Effector memory CD8-positive, alpha-beta T cell (primary cell): ENCODE measurements around the gene SUGCT.

Experiments
- ATAC-seq: fragments of 150-1000 bp; cut with Tn5 transposase; replicated peaks from 2 replicates; pipeline ENCODE4 v1.10.0; 2021; ENCODE audit warnings: mild to moderate bottlenecking, moderate library complexity
- DNase-seq, 3 experiments: peaks; one replicate each; pipeline ENCODE4 v3.0.0; 2021
- H3K27ac Mint-ChIP-seq, 2 donors: one replicate each; pipeline ENCODE4 v1.8.0; 2022; ENCODE audit warnings: mild to moderate bottlenecking in 2 of 2, mixed read lengths in 2 of 2, moderate library complexity in 2 of 2
- H3K27me3 Mint-ChIP-seq, 2 donors: one replicate each; pipeline ENCODE4 v1.8.0; 2022; ENCODE audit warnings: mixed read lengths in 2 of 2
- H3K36me3 Mint-ChIP-seq: one replicate; pipeline ENCODE4 v1.8.0; 2022; ENCODE audit warnings: mild to moderate bottlenecking, moderate library complexity, mixed read lengths; ENCODE audit not compliant: insufficient read depth
- H3K4me1 Mint-ChIP-seq, 2 donors: one replicate each; pipeline ENCODE4 v1.8.0; 2022; ENCODE audit warnings: low read depth in 2 of 2, mixed read lengths in 2 of 2
- H3K4me3 Mint-ChIP-seq, 2 donors: one replicate each; pipeline ENCODE4 v1.8.0; 2022; ENCODE audit warnings: mild to moderate bottlenecking in 2 of 2, mixed read lengths in 2 of 2, moderate library complexity in 2 of 2
- H3K9me3 Mint-ChIP-seq, 2 donors: one replicate each; pipeline ENCODE4 v1.8.0; 2022; ENCODE audit warnings: mixed read lengths in 2 of 2

The SUGCT gene

DNA sequence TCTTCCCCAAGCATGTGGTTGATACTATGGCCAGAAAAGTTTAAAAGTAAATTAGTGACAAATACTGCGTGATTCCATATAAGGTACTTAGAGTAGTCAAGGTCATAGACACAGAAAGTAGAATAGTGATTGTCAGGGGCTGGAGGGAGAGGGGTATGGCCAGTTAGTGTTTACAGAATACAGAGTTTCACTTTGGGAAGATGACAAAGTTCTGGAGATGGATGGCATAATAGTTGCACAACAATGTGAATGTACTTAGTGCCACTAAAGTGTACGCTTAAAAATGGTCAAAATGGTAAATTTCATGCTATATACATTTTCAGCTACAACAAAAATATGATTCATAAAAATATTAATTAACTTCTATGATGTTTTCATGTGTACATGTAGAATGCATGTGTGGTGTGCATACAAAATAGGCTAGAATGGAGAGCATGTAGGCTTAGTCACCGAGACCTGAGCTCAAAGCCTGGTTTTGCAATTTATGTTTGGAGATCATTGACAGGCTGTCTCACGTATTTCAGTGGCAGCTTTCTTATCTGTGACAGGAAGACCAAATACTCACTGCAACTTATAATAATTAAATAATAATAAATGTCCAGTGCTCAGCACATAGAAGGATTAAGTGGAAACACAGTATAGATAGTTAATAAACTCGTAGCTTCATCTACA, 625.6 kb downstream of the SUGCT start:
- H3K4me3 Mint-ChIP-seq, result no peak overlapping the region
- H3K27ac Mint-ChIP-seq, result no peak overlapping the region
- peaks cover 1 to 5% of the 10 kb centered on the region in 2 donors for H3K9me3 Mint-ChIP-seq
- ATAC-seq (no peak), DNase-seq (no peak)
- no peaks in the 10 kb centered on the region for H3K4me1 Mint-ChIP-seq
- no peaks in the 10 kb centered on the region for H3K27me3 Mint-ChIP-seq
- H3K36me3 Mint-ChIP-seq, result no peaks in the 10 kb centered on the region

DNA sequence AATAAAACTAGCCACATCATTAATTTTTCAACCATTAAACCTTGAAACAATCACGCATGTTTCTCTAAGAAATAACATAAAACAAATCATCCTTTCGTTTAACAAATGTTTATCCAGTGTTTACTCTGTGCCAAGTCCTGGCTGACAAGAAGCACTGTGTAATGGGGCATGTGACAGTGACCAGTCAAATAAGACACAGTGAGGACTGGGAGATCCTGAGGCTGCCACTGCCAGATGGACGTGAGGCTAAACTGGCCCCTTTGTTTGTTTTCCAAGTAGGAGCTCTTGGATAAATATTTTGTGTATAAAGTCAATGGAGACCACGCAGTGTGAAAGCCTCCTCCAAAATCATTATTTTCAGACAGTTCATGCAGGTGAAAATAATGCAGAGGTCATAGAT, 626.2 kb downstream of the SUGCT start:
- Mint-ChIP-seq H3K27ac (no peak overlapping the region), H3K36me3 (no peaks in the 10 kb centered on the region), H3K27me3 (no peaks in the 10 kb centered on the region), H3K9me3 (peaks cover 0 to 5% of the 10 kb centered on the region in 2 donors), H3K4me1 (no peaks in the 10 kb centered on the region), H3K4me3 (no peak overlapping the region)
- no peak for ATAC-seq
- no peak for DNase-seq

DNA sequence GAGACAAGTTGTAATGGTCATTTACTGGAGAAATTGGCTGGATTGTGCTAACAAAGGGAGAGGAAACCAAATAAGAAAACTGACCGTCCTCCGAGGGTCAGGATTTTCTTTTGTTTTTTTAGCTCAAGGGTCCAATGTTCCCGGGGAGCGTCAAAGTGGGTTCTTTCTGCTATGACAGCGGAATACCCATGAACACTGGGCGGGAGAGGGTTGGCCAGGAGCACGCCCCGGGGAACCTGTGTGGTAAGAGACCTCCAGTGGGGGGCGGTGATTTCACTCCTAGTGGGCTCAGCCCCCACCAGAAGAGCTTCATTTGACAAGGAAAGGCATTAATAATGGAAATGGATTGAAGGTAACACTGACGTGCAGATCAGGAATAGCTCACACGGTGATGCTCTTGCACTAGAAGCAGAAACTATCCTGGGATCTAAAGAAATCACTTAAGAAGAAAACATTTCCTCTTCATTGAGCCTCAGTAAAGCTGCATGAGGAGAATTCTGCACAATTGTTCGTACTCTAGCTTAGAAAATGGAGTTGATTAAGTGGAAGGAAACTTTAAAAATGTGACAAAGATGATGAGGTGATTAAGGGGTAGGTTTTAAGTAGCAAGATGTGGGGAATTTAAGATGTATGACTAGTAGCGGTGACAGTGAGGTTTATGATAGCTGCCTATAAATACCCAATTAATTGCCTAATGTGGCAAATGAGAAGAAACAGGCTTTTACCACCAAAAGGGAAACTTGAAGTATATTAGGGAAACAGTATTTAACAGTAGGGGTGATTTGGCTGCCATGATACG, 627.2 kb downstream of the SUGCT start:
- Mint-ChIP-seq H3K27ac (no peak overlapping the region), H3K27me3 (no peaks in the 10 kb centered on the region), H3K36me3 (no peaks in the 10 kb centered on the region), H3K4me1 (no peaks in the 10 kb centered on the region), H3K9me3 (peaks cover 1 to 5% of the 10 kb centered on the region in 2 donors), H3K4me3 (no peak overlapping the region)
- DNase-seq, result no peak
- no peak for ATAC-seq

DNA sequence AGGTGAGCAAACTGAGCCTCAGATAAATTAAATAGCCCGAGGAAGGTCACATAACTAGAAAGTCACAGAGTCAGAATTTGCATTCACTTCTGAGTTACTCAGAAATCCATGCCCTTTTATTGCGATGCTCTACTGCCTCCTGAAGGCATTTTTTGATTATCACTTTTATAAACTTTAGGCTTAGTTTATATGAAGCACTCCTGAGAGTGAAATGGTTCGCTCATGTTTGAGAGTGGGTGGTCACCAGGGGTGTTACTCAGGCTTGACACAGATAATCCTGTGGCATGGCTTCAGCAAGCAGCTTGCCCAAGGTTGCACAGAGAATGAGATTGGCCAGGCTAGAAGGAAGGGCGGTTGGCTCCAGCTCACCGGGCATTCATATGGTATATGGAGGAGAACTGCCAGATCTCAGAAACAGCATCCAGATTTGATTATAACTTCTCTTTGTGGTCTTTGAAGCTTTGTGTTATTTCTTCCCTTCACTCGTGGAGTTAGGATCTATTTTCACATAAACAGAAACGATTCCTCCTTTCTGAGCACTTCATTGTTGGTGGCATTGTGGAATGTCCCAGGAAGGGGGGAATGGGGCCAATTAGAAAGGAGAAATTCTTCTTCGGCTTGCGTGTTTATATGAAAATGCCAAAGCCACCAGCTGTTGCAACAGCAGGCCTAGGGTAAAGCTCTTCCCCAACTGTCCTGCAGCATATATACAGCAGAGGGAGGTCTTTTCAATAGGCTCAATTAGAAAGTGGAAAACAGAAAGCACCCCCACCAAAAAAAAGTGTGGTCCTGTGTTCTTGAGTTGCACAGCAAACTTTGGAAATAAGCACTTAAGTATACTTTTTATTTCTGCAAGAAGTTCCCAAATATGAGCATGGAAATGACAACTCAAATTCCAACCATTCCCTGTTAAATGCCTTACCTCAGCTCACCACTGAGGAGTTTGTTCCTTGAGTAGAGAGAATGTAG, 628.8 kb downstream of the SUGCT start:
- no peak overlapping the region for H3K4me3 Mint-ChIP-seq
- H3K27ac Mint-ChIP-seq, result no peak overlapping the region
- H3K27me3 Mint-ChIP-seq, result no peaks in the 10 kb centered on the region
- H3K4me1 Mint-ChIP-seq, result no peaks in the 10 kb centered on the region
- peaks cover 5 to 6% of the 10 kb centered on the region in 2 donors for H3K9me3 Mint-ChIP-seq
- ATAC-seq (no peak), DNase-seq (no peak)
- no peaks in the 10 kb centered on the region for H3K36me3 Mint-ChIP-seq

DNA sequence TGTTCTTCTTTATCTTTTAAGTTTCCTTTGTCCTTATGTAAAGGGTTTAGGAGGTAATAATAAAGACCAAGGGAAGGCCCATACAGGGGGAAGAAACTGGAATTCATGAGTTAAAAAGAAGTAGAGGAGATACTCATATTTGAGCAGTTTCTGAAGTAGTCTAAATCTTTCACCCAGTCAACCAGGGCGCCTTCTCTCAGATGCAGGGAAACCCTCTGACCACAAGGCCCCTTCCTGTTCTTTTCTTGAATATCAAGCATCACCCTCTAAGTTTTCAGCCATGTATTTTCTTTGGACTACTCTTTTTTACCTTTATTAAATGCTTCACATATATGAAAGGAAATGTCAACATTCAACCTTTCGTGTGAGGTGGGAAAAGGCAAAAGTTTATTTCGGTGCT, 630.8 kb downstream of the SUGCT start:
- Mint-ChIP-seq H3K27ac (no peak overlapping the region), H3K4me1 (no peaks in the 10 kb centered on the region), H3K27me3 (no peaks in the 10 kb centered on the region), H3K9me3 (peaks cover 6 to 12% of the 10 kb centered on the region in 2 donors), H3K4me3 (no peak overlapping the region), H3K36me3 (no peaks in the 10 kb centered on the region)
- ATAC-seq (no peak), DNase-seq (no peak)

DNA sequence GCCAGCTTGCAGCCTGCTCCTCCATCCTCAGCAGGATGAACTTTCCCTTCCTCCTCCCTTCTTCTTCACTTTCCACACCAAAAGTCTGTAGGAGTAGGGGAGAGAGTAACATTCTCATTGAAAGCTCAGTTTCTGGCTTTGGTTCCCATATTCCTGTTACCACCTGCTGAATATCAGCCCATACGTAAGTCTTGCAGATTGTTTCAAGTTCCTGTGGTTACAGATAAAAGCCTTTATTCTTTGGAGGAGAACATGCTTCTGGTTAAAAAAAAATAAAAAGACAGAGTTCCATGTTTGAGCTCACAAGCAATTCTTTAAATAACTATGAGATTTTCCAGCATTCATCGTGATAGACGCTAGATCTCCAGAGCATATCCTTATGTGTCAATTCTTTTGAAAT, 637.3 kb downstream of the SUGCT start:
- no peaks in the 10 kb centered on the region for H3K36me3 Mint-ChIP-seq

DNA sequence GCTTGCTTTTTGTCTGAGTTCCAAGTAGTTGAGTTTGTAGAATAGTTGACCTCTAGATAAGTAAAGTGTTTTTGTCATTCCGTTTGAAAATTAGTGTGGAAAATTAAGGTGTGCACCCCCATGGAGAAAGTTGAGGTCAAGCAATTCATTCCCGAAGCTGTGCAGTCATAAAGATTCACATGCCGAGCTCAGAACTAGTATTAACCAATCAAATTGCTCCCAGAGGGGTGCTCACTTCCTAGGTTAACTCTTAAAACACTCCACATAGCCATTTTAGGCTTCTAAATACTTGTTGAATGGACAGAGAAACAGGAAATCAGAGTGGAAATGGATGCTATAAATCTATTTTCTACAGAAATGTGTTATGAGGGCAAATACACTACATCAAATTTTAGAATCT, 638.9 kb downstream of the SUGCT start:
- no peak overlapping the region for H3K4me3 Mint-ChIP-seq
- H3K9me3 Mint-ChIP-seq, result peaks cover 8 to 21% of the 10 kb centered on the region in 2 donors
- H3K36me3 Mint-ChIP-seq, result no peaks in the 10 kb centered on the region
- H3K27ac Mint-ChIP-seq, result no peak overlapping the region
- no peaks in the 10 kb centered on the region for H3K4me1 Mint-ChIP-seq
- no peaks in the 10 kb centered on the region for H3K27me3 Mint-ChIP-seq
- no peak for DNase-seq
- no peak for ATAC-seq

More for the DNA sequence above, 637.3 kb downstream of the SUGCT start:
- no peaks in the 10 kb centered on the region for H3K4me1 Mint-ChIP-seq
- H3K4me3 Mint-ChIP-seq, result no peak overlapping the region
- DNase-seq (no peak), ATAC-seq (no peak)
- H3K27me3 Mint-ChIP-seq, result no peaks in the 10 kb centered on the region
- peaks cover 8 to 15% of the 10 kb centered on the region in 2 donors for H3K9me3 Mint-ChIP-seq
- no peak overlapping the region for H3K27ac Mint-ChIP-seq

DNA sequence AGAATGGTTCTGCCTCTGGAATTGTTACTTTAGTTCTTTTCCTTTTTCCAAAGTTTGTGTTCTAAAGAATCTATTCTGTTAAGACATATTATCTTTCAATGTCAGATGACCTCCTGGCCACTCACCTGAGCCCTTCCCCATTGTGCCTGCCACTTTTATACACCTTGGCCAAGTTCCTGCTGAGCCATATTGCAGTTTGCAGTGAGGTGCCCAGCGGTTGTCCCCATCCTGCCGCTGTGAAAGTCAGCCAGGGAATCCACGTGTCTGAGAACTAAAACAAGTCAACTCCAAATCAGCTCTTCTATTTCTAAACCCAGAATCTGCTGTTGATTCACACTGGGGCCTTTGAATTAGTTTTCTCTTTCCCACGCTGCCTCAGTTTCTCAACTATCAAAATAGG, 641.1 kb downstream of the SUGCT start:
- Mint-ChIP-seq H3K4me1 (no peaks in the 10 kb centered on the region), H3K4me3 (no peak overlapping the region), H3K27me3 (no peaks in the 10 kb centered on the region), H3K36me3 (no peaks in the 10 kb centered on the region), H3K9me3 (peaks cover 8 to 15% of the 10 kb centered on the region in 2 donors), H3K27ac (no peak overlapping the region)
- DNase-seq, result no peak
- ATAC-seq, result no peak

DNA sequence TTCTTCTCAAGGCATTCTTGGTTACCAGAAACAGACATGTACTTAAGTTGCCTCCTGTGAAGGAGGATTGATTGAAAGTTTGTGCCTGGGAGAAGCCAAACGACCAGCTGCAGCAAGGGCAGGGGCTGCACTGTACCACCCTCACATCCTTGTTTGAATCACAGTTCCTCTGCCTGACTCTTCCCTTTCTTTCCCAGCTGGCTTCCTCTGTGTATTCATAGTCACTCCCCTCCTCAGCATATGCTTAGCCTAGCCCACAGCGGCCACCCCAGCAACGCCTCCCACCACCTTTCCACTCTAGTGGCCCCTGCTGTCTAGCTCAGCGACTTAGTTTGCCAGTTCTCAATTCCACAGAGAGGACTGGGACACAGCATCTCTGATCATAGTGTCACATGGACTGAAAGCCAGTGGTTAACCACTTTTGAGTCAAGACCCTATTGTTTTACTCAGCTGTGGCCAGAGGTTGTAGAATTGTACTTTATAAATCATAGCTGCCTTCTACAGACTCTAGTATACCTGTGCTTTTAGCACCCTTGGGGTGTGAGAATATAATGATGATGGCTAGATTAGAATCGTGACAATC, 643.0 kb downstream of the SUGCT start:
- no peak for DNase-seq
- H3K27me3 Mint-ChIP-seq, result no peaks in the 10 kb centered on the region
- no peak for ATAC-seq
- no peaks in the 10 kb centered on the region for H3K4me1 Mint-ChIP-seq
- peaks cover 8 to 15% of the 10 kb centered on the region in 2 donors for H3K9me3 Mint-ChIP-seq
- H3K4me3 Mint-ChIP-seq, result no peak overlapping the region
- no peak overlapping the region for H3K27ac Mint-ChIP-seq
- no peaks in the 10 kb centered on the region for H3K36me3 Mint-ChIP-seq

DNA sequence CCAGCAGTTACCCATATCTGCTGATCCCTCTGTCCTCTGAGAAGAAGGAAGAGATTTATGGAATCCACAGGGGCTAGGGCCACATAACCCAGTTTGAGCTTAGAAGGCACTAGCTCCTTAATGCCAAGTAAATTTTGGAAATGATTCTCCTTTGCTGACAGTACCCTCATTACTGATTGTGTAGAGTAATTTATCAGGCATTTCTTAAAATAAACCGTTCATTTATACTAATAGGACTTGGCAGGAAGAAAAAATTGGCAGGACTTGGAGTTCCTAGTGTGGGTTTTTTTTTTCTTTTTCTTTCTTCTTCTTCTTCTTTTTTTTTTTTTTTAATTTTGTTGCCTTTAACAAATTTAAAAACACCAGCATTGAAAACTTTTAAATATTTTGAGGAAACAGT, 645.7 kb downstream of the SUGCT start:
- Mint-ChIP-seq H3K4me1 (no peaks in the 10 kb centered on the region), H3K4me3 (no peak overlapping the region), H3K9me3 (peaks cover 4 to 7% of the 10 kb centered on the region in 2 donors), H3K36me3 (no peaks in the 10 kb centered on the region), H3K27ac (no peak overlapping the region), H3K27me3 (no peaks in the 10 kb centered on the region)
- ATAC-seq, result no peak
- no peak for DNase-seq

DNA sequence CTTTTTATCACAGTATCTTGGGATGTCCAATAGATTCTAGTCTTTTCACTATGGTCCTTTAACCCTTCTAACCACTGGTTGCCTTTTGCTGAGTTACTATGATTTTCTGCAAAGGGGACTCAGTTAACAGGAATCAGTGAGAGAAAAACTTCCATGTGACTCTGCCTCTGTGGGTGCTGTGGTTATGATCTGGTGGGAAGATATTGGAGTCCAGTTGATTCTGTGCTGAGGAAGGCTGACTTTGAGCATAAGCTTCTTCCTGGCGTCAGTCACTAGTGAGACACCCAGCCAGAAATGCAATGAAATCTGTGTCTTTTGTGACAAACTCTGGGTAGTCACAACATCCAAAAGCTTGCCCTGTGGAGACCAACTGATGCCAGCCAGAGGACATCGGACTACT, 648.0 kb downstream of the SUGCT start:
- H3K4me3 Mint-ChIP-seq, result no peak overlapping the region
- no peak overlapping the region for H3K27ac Mint-ChIP-seq
- DNase-seq (no peak), ATAC-seq (no peak)
- H3K4me1 Mint-ChIP-seq, result no peaks in the 10 kb centered on the region
- no peaks in the 10 kb centered on the region for H3K36me3 Mint-ChIP-seq
- no peaks in the 10 kb centered on the region for H3K27me3 Mint-ChIP-seq
- H3K9me3 Mint-ChIP-seq, result peaks cover 3 to 4% of the 10 kb centered on the region in 2 donors

DNA sequence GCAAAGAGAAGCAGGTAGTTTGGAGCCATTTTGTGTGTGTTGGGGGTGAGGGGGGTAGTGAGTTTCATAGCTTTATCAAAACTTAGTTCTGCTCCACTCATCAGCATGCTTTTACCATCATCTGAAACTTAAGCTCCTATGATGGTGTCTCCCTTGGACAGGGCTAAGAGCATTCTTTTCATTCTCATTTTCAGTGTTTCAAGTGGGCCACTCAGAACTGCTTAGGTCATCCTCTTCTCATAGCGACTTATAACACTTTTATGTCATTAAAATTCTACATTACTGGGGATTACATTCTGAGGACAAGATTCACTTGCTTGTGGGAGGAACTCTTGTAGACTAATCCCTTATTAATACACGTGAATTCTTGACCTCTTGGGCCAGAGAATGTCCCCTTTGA, 649.4 kb downstream of the SUGCT start:
- ATAC-seq, result no peak
- peaks cover 0 to 2% of the 10 kb centered on the region in 2 donors for H3K9me3 Mint-ChIP-seq
- no peak overlapping the region for H3K27ac Mint-ChIP-seq
- H3K4me1 Mint-ChIP-seq, result no peaks in the 10 kb centered on the region
- no peak overlapping the region for H3K4me3 Mint-ChIP-seq
- H3K27me3 Mint-ChIP-seq, result no peaks in the 10 kb centered on the region
- H3K36me3 Mint-ChIP-seq, result no peaks in the 10 kb centered on the region
- DNase-seq, result no peak

DNA sequence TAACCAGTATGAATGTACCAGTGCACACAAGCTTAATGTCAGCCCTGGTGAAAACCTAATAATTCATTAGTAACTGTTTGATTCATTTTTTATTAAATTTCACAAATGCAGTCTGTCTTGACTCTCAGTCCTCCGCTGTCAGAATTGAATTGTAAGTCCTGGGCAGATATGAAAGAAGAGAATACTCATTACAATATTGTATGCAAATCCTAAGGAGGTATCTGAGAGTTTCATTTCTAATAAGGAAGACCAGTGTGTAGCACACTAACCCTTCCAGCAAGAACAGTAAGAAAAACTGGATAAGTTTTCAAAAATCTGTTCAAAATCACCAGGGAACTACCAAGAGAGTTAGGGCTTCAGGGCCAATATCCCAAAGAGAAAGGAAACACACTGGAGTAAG, 652.1 kb downstream of the SUGCT start:
- Mint-ChIP-seq H3K27ac (no peak overlapping the region), H3K36me3 (no peaks in the 10 kb centered on the region), H3K27me3 (no peaks in the 10 kb centered on the region), H3K9me3 (peaks cover 0 to 2% of the 10 kb centered on the region in 2 donors), H3K4me1 (no peaks in the 10 kb centered on the region), H3K4me3 (no peak overlapping the region)
- DNase-seq (no peak), ATAC-seq (no peak)
